Activated naive CD8-positive, alpha-beta T cell treated with anti-CD3 and anti-CD28 coated beads, Interleukin-2, amount 10 ng/mL, durations not matched to agents 7 days and 5 days (primary cell): ENCODE results near the gene RAP2A. TPM values are rescaled to one million over a fixed set of nuclear protein-coding genes. Genes with fewer than 3 reads are reported as not detected.

Experiments
- ATAC-seq: fragments of 150-1000 bp; cut with Tn5 transposase; one replicate; pipeline ENCODE4 v1.10.0; 2021; ENCODE audit warnings: low read depth, moderate library complexity
- POLR2A ChIA-PET: fragments of 350-600 bp; sonication (Branson Sonifier 250); formaldehyde crosslinking; loops from one replicate; lab custom pipeline; 2021; ENCODE audit warnings: antibody characterized with exemption; lab: Charles Lee
- DNase-seq: peaks from one replicate; pipeline ENCODE4 v3.0.0; 2021
- H3K27ac Mint-ChIP-seq: one replicate; pipeline ENCODE4 v1.8.0; 2022; ENCODE audit warnings: mild to moderate bottlenecking, mixed read lengths
- H3K27me3 Mint-ChIP-seq: one replicate; pipeline ENCODE4 v1.8.0; 2022; ENCODE audit warnings: mild to moderate bottlenecking, moderate library complexity, mixed read lengths
- H3K36me3 Mint-ChIP-seq: one replicate; pipeline ENCODE4 v1.8.0; 2021; ENCODE audit warnings: mild to moderate bottlenecking, mixed read lengths
- H3K4me1 Mint-ChIP-seq: one replicate; pipeline ENCODE4 v1.8.0; 2021; ENCODE audit warnings: mixed read lengths
- H3K4me3 Mint-ChIP-seq: one replicate; pipeline ENCODE4 v1.8.0; 2022; ENCODE audit warnings: mild to moderate bottlenecking, moderate library complexity, mixed read lengths
- H3K9me3 Mint-ChIP-seq: one replicate; pipeline ENCODE4 v1.8.0; 2021; ENCODE audit warnings: mixed read lengths
- total RNA-seq, 2 experiments: library from RNA; stranded (reverse); gene quantifications; one replicate each; pipeline ENCODE4 v1.2.3, GENCODE V29; 2021

RAP2A gene
- total RNA-seq, 2 experiments from 2014 or later: 26.4 to 29.5 TPM

GRCh38 chr13:97445522-97446187, 11.7 kb downstream of the RAP2A start:
- ATAC-seq: no peak
- H3K27me3 Mint-ChIP-seq: no peaks in the 10 kb centered on the region
- no peak overlapping the region for H3K4me3 Mint-ChIP-seq
- H3K36me3 Mint-ChIP-seq: peaks cover 20% of the 10 kb centered on the region
- POLR2A ChIA-PET: no interaction called here
- H3K4me1 Mint-ChIP-seq: no peaks in the 10 kb centered on the region
- DNase-seq: no peak
- H3K9me3 Mint-ChIP-seq: no peaks in the 10 kb centered on the region
- no peak overlapping the region for H3K27ac Mint-ChIP-seq

GRCh38 chr13:97446448-97446847, 12.5 kb downstream of the RAP2A start:
- no peak for ATAC-seq
- Mint-ChIP-seq H3K27ac (no peak overlapping the region), H3K9me3 (no peaks in the 10 kb centered on the region), H3K27me3 (no peaks in the 10 kb centered on the region), H3K4me3 (no peak overlapping the region), H3K36me3 (peaks cover 21% of the 10 kb centered on the region), H3K4me1 (no peaks in the 10 kb centered on the region)
- POLR2A ChIA-PET: no interaction called here
- DNase-seq: no peak

DNA sequence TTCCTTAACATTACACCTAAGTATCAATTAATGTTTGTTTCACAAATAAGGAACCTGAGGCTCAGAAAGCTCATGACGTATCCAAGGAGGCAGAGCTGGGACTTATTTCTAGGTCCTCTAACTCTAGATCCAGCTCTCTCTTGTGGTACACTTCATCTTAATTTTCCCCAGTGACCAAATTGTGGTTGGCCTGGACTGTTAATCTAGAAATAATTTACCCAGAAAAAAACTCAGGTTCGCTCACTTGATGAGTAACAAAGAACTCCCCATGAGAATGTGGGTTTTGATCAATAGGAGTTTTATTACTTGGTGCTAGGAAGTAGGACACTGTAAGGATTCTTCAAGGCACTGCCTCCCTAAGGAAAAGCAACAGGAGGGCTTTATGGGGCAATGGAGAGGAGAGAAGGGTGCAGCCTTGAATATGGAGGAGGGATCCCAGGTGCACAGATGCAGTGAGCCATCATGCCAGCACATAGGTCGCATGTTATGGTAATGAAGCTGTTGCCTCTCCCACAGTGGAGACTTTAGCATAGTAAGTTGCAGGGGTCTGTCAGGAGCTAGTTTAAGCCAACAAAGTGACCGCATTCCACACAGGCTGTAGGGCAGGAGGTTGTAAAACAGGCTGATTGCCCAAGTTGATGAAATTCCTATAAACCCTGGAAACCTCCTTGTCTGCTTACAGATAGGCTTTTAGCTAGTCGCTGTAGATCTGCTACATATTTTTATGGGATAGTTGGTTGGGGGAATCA, 14.7 kb downstream of the RAP2A start:
- no peak for DNase-seq
- Mint-ChIP-seq H3K27me3 (no peaks in the 10 kb centered on the region), H3K4me3 (no peak overlapping the region), H3K36me3 (peaks cover 32% of the 10 kb centered on the region), H3K9me3 (no peaks in the 10 kb centered on the region), H3K4me1 (no peaks in the 10 kb centered on the region), H3K27ac (no peak overlapping the region)
- ATAC-seq: no peak
- POLR2A ChIA-PET: no interaction called here

DNA sequence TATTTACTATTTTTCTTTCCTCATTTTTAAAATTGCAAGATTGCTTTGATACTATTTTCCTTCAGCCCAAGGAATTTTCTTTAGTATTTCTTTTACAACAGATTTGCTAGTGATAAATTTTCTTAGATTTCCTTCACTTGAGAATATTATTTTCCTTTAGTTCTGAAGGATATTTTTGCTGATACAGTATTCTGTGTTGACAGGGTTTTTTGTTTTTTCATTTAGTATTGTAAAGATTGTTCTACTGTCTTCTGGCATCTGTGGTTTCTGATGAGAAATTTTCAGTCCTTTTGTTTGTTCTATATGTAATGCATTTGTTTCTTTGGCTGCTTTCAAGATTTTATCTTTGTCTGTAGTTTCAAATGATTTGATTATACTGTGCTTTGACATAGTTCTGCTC, 20.7 kb downstream of the RAP2A start:
- Mint-ChIP-seq H3K27me3 (no peaks in the 10 kb centered on the region), H3K27ac (no peak overlapping the region), H3K4me3 (no peak overlapping the region), H3K36me3 (peaks cover 23% of the 10 kb centered on the region), H3K4me1 (peaks cover 10% of the 10 kb centered on the region), H3K9me3 (peaks cover 3% of the 10 kb centered on the region)
- POLR2A ChIA-PET: no interaction called here
- DNase-seq (no peak), ATAC-seq (no peak)

GRCh38 chr13:97456047-97456446, 22.1 kb downstream of the RAP2A start:
- no peak overlapping the region for H3K27ac Mint-ChIP-seq

DNA sequence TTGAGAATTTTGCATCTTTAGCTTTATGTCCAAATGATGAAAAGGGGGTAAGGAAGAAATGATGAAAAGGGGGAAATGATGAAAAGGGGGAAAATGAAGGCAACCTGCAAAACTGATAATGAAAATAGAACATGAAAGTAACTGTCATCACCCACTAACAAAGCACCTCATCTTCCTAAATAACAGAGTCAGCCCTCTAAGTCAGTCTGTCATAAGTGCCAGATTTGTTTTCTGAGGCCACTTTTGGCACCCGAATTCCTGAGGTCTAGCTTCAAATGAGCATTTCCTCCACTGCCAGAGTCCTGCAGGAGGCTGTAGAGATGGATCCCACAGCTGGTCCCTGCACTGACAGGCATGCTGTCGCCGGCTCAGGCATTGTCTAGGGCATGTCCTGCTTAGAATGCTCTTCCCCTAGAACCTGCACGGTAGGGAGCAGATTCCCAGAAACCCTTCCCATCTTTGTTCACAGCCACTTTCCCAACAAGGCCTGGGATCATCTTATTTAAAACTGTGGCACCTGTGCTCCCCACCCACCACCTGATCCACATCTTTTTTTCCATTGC, 25.3 kb downstream of the RAP2A start:
- DNase-seq (no peak), ATAC-seq (no peak)
- POLR2A ChIA-PET: interaction anchor here (1.2 kb wide), 1 partner anchor 25 kb away, joined by 4 read pairs; the partner anchor contains the start of gene RAP2A
- Mint-ChIP-seq H3K4me3 (no peak overlapping the region), H3K27ac (no peak overlapping the region), H3K9me3 (peaks cover 3% of the 10 kb centered on the region), H3K36me3 (peaks cover 12% of the 10 kb centered on the region), H3K27me3 (no peaks in the 10 kb centered on the region), H3K4me1 (peaks cover 25% of the 10 kb centered on the region)

More at GRCh38 chr13:97456047-97456446, 22.1 kb downstream of the RAP2A start:
- ATAC-seq: no peak
- no peak for DNase-seq
- peaks cover 3% of the 10 kb centered on the region for H3K9me3 Mint-ChIP-seq
- H3K4me3 Mint-ChIP-seq: no peak overlapping the region
- no peaks in the 10 kb centered on the region for H3K27me3 Mint-ChIP-seq
- POLR2A ChIA-PET: no interaction called here
- H3K36me3 Mint-ChIP-seq: peaks cover 23% of the 10 kb centered on the region
- peaks cover 22% of the 10 kb centered on the region for H3K4me1 Mint-ChIP-seq

DNA sequence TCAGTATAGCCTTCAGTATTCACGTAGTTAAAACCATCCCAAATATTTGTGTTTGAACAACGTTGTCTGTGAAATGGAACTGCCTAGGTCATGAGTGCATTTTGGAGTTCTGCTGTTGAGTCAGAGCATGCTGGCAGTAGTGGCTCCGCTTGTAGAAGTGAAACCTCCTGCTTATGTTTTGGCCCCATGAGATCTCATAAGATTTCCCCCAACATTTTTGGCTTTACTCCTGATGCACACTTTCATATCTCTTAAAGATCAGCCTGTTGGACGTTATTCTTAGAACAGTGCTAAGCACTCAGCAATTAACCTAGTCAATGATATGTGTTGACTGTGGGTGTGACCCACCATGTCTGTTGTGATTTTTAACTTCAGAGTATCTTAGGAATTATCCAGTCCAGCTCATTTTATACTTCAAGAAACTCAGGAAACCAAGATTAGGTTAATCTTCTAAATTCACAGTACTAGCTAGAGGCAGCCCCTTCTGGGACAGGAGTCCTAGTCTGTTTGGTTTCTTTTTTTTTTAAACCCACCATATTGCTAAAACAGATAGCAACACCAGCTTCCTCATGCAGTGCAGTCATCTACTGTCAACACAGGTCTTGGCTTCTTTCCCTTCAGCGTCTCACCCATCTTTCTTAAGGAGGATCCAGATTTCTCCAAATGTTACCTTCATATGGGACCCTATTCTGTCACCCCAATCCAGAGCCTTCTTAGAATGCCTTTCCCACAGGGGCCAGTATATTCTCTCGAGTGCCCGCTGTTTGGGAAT, 26.2 kb downstream of the RAP2A start:
- H3K9me3 Mint-ChIP-seq: no peaks in the 10 kb centered on the region
- no peak overlapping the region for H3K4me3 Mint-ChIP-seq
- POLR2A ChIA-PET: interaction anchor here (1.2 kb wide), 2 partner anchors 26 to 27 kb away, joined by 3 to 4 read pairs; partner anchors contain the start of gene RAP2A
- DNase-seq (no peak), ATAC-seq (no peak)
- no peak overlapping the region for H3K27ac Mint-ChIP-seq
- peaks cover 15% of the 10 kb centered on the region for H3K36me3 Mint-ChIP-seq
- H3K27me3 Mint-ChIP-seq: no peaks in the 10 kb centered on the region
- H3K4me1 Mint-ChIP-seq: peaks cover 25% of the 10 kb centered on the region

DNA sequence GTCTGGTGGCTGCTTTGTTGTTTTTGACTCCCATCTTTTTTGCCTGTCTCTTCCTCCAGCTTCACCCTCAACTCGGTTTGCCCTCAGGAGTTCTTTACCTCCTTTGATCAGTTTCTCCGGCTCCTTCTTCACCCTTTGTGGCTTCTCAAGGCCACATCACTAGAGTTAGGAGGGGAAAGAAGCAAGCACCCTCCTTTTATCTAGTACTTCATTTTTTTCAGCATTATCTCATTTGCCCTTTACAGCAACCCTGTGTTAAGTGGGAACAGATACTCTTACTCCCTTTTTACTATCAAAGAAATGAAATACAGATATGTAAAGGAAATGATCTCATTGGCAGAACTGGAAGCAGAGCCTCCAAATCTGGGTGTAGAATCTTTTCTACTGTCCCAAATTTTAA, 26.9 kb downstream of the RAP2A start:
- Mint-ChIP-seq H3K27me3 (no peaks in the 10 kb centered on the region), H3K27ac (peak overlapping the region; percentile 54), H3K36me3 (peaks cover 14% of the 10 kb centered on the region), H3K4me1 (peaks cover 25% of the 10 kb centered on the region), H3K9me3 (no peaks in the 10 kb centered on the region), H3K4me3 (peak overlapping the region; percentile 43)
- POLR2A ChIA-PET: interaction anchor here (1.2 kb wide), 1 partner anchor 28 kb away, joined by 3 read pairs; no protein-coding TSS in a partner anchor
- DNase-seq: no peak
- ATAC-seq: peak; percentile 68

- H3K4me1 Mint-ChIP-seq: peaks cover 17% of the 10 kb centered on the region
- ATAC-seq: no peak
- DNase-seq: no peak
- POLR2A ChIA-PET: no interaction called here
- H3K4me3 Mint-ChIP-seq: no peak overlapping the region
- H3K36me3 Mint-ChIP-seq: peaks cover 16% of the 10 kb centered on the region
- H3K9me3 Mint-ChIP-seq: no peaks in the 10 kb centered on the region
- no peak overlapping the region for H3K27ac Mint-ChIP-seq
- H3K27me3 Mint-ChIP-seq: no peaks in the 10 kb centered on the region
Measured at GRCh38 chr13:97464561-97464960, 30.6 kb downstream of the RAP2A start.

- H3K4me1 Mint-ChIP-seq: no peaks in the 10 kb centered on the region
- peaks cover 16% of the 10 kb centered on the region for H3K36me3 Mint-ChIP-seq
- H3K9me3 Mint-ChIP-seq: no peaks in the 10 kb centered on the region
- no peak for ATAC-seq
- no peak for DNase-seq
- H3K27me3 Mint-ChIP-seq: no peaks in the 10 kb centered on the region
- H3K27ac Mint-ChIP-seq: no peak overlapping the region
- POLR2A ChIA-PET: no interaction called here
- no peak overlapping the region for H3K4me3 Mint-ChIP-seq
Measured at GRCh38 chr13:97466722-97467121, 32.8 kb downstream of the RAP2A start.

GRCh38 chr13:97468331-97468730, 34.4 kb downstream of the RAP2A start:
- Mint-ChIP-seq H3K27ac (no peak overlapping the region), H3K4me1 (no peaks in the 10 kb centered on the region), H3K9me3 (no peaks in the 10 kb centered on the region), H3K36me3 (peaks cover 16% of the 10 kb centered on the region), H3K4me3 (no peak overlapping the region), H3K27me3 (no peaks in the 10 kb centered on the region)
- no peak for ATAC-seq
- POLR2A ChIA-PET: no interaction called here
- DNase-seq: no peak

DNA sequence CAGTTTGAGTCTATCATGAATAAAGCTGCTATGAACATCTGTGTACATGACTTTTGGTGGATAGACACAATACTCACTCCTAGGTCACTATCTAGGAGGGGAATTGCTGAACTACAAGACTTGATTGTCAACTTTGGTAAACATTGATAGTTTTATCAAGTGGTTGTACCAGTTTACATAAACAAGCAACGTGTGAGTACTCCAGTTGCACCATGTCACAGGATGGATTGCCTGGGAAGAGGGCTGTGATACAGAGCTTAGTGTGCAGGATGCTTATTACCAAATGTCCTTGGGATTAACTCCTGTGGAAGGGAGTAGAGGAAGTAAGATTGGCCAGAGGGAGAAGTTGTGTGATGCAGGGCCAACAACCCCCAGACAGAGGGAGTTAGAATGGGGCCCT, 37.7 kb downstream of the RAP2A start:
- DNase-seq (no peak), ATAC-seq (no peak)
- Mint-ChIP-seq H3K27ac (no peak overlapping the region), H3K9me3 (no peaks in the 10 kb centered on the region), H3K4me1 (no peaks in the 10 kb centered on the region), H3K27me3 (peaks cover 2% of the 10 kb centered on the region), H3K4me3 (no peak overlapping the region), H3K36me3 (peaks cover 2% of the 10 kb centered on the region)
- POLR2A ChIA-PET: no interaction called here

DNA sequence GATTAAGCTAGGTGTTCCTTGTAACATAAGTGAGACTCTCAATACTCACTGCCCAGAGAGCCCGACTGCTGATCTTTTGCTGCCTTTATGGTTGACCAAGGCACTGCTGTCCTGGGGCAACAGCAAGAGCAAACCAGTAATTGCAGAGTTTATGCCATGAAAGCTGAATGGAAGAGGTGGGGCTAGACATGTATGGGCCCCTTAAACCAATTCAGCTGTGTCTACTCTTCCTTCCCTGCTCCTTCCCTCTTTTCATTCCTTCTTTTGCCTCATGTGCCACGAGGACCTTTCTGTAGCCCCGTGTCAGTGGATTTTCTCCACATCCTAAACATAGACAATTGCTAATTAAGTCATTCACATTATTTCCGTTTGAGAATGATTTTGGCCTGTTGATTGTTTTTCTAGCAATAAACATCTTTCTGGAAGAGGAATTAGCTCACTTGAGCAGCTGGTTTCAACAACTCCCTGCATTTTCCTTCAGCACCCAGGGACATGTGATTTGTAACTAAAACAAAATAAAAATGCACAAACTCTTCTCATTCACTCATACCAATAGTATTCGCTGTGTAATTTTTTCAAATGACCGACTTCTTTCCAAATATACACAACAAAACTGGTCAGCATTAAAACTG, 40.5 kb downstream of the RAP2A start:
- Mint-ChIP-seq H3K27ac (no peak overlapping the region), H3K27me3 (peaks cover 2% of the 10 kb centered on the region), H3K36me3 (no peaks in the 10 kb centered on the region), H3K4me3 (no peak overlapping the region), H3K4me1 (no peaks in the 10 kb centered on the region), H3K9me3 (no peaks in the 10 kb centered on the region)
- DNase-seq (no peak), ATAC-seq (no peak)
- POLR2A ChIA-PET: no interaction called here
